ENCODE data around the gene FKRP. TPM values are rescaled to one million over a fixed set of nuclear protein-coding genes. Genes with fewer than 3 reads are reported as not detected.

FKRP gene
- polyA plus RNA-seq, 2 of the 4 experiments (the other 2 are of a cell fraction) = 14.7 to 18.8 TPM

GRCh38 chr19:46732172-46732938 lies 13.5 kb upstream of the FKRP start:
- TF ChIP-seq HOXA7 (CRISPR knock-in tag; IDR thresholded peaks at IDR 0.05) (no peak), HOXB13 (CRISPR knock-in tag; IDR thresholded peaks at IDR 0.05; ENCODE audit: low read depth) (no peak), MYC (IDR thresholded peaks at IDR 0.05; ENCODE audit: borderline replicate concordance, low read length) (no peak), RCOR1 (IDR thresholded peaks at IDR 0.05; ENCODE audit: low read depth, low read length) (no peak), PHF8 (IDR thresholded peaks at IDR 0.05; ENCODE audit: borderline replicate concordance, low read depth) (no peak)
- Histone ChIP-seq H3K9me3 (no peaks in the 10 kb centered on the region), H3K4me1 (peaks cover 43% of the 10 kb centered on the region), H3K4me2 (peak overlapping the region; percentile 27; the same call in 1 of the 3 replicates), H3K4me3 (no peak overlapping the region), H3K27ac (peak overlapping the region in 1 of 2 experiments; percentile 66; a peak in 1 of 6 replicates)
- POLR2A ChIA-PET = no interaction called here
- DNase-seq (ENCODE audit: low read depth in 1 of 2, low spot score in 1 of 2) = no peak
- no peak for ATAC-seq
- CTCF ChIA-PET = interaction anchor here (0.9 to 12.9 kb wide), 12 partner anchors 7 to 117 kb away, joined by 3 to 205 read pairs (median 75); partner anchors contain the start of genes DACT3, FKRP and PRKD2
- WGBS (ENCODE audit: missing lambda C conversion rate) = 94% methylated on average over 28 of the region's 28 CpGs
- no peak for FAIRE-seq

DNA sequence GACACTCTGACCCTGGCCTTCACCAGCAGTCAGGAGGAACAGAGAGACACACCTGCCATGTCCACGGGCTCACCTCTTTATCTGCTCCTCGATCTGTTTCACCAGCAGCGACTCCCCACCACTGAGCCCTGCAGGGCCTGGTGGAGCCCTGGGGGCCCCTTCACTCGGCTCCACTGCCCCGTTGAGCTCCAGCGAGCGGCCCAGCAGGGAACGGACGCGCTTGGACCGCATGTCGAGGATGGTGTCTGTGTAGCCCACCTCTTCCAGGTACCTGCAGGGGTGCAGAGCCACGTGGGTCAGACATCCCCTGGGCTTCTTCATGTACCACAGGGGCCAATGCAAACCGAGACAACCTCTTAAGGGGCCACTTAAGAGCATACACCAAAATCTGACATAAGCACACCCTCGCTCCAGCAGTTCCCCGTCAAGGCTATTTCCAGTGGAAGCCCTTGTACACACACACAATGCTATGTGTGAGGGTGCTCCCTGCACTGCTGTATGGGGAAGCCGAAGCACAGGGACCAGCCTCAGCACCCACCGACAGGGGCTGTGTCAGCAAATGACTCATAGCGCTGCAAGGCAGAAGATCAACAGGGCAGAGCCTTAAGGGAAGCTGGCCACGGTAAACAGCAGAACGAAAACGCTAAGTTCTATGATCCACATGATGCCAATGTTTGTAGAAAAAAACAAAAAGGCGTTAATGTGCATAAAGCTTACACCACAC lies 12.7 kb upstream of the FKRP start:
- Histone ChIP-seq H3K27ac (no peak overlapping the region; a peak in 1 of 6 replicates), H3K4me2 (no peak overlapping the region), H3K4me3 (no peak overlapping the region), H3K9me3 (no peaks in the 10 kb centered on the region), H3K4me1 (peaks cover 43% of the 10 kb centered on the region)
- TF ChIP-seq MAFK (IDR thresholded peaks at IDR 0.05; ENCODE audit: partially characterized antibody) (peak; percentile 42), FOSL2 (IDR thresholded peaks at IDR 0.05) (no peak), FOSL2 (CRISPR knock-in tag; IDR thresholded peaks at IDR 0.05) (peak; percentile 67), SREBF2 (IDR thresholded peaks at IDR 0.05) (no peak)
- ChIA-PET POLR2A (no interaction called here), CTCF (interaction anchor here (1.3 to 12.9 kb wide), 6 partner anchors 5 to 107 kb away, joined by 6 to 205 read pairs (median 64); partner anchors contain the start of genes DACT3 and FKRP)
- 0 out of 6 replicates have a peak, but pooled peaks of 1 of the 2 experiments have one; percentile 7 for ATAC-seq
- peak in 1 of 2 experiments; percentile 47 for DNase-seq (ENCODE audit: low read depth in 1 of 2, low spot score in 1 of 2)
- WGBS (ENCODE audit: missing lambda C conversion rate) = 80% methylated on average over 23 of the region's 23 CpGs
- no peak for FAIRE-seq

GRCh38 chr19:46733690-46734292 lies 12.1 kb upstream of the FKRP start:
- H3K9me3 ChIP-seq = no peaks in the 10 kb centered on the region
- no peak for FAIRE-seq
- no peak overlapping the region for H3K4me3 ChIP-seq
- H3K4me2 ChIP-seq = no peak overlapping the region
- H3K27ac ChIP-seq = no peak overlapping the region
- POLR2A ChIA-PET = no interaction called here
- peaks cover 43% of the 10 kb centered on the region for H3K4me1 ChIP-seq
- 87% methylated on average over 11 of the region's 11 CpGs for WGBS (ENCODE audit: missing lambda C conversion rate)
- CTCF ChIA-PET = interaction anchor here (0.9 to 12.9 kb wide), 8 partner anchors 5 to 107 kb away, joined by 3 to 205 read pairs (median 12); partner anchors contain the start of genes DACT3 and FKRP
- ATAC-seq = no peak
- no peak for TF ChIP-seq NR3C1 (IDR thresholded peaks at IDR 0.05)
- no peak for TF ChIP-seq EHMT2 (IDR thresholded peaks at IDR 0.05; ENCODE audit: low read depth)
- peak; percentile 0 for TF ChIP-seq MAFK (IDR thresholded peaks at IDR 0.05; ENCODE audit: partially characterized antibody)
- TF ChIP-seq GATA3 (IDR thresholded peaks at IDR 0.05; ENCODE audit: borderline replicate concordance) = no peak
- DNase-seq (ENCODE audit: low read depth in 1 of 2, low spot score in 1 of 2) = no peak

- ChIA-PET CTCF (interaction anchor here (0.8 to 12.9 kb wide), 13 partner anchors 8 to 104 kb away, joined by 3 to 205 read pairs (median 4); partner anchors contain the start of gene DACT3), POLR2A (no interaction called here)
- Histone ChIP-seq H3K4me2 (no peak overlapping the region), H3K4me3 (no peak overlapping the region), H3K9me3 (no peaks in the 10 kb centered on the region), H3K4me1 (peaks cover 24% of the 10 kb centered on the region), H3K27ac (no peak overlapping the region)
- 90% methylated on average over 22 of the region's 22 CpGs for WGBS (ENCODE audit: missing lambda C conversion rate)
- FAIRE-seq (no peak), ATAC-seq (no peak), DNase-seq (ENCODE audit: low read depth in 1 of 2, low spot score in 1 of 2) (no peak)
- TF ChIP-seq HOXB13 (CRISPR knock-in tag; IDR thresholded peaks at IDR 0.05; ENCODE audit: low read depth) = no peak
- TF ChIP-seq NPAS2 (CRISPR knock-in tag; IDR thresholded peaks at IDR 0.05; ENCODE audit: borderline replicate concordance) = no peak
- TF ChIP-seq HOXA7 (CRISPR knock-in tag; IDR thresholded peaks at IDR 0.05) = no peak
- TF ChIP-seq ZFP36 (IDR thresholded peaks at IDR 0.05; ENCODE audit: borderline replicate concordance, partially characterized antibody) = no peak
- no peak for TF ChIP-seq FOXS1 (CRISPR knock-in tag; IDR thresholded peaks at IDR 0.05)
- no peak for TF ChIP-seq GATA3 (IDR thresholded peaks at IDR 0.05; ENCODE audit: borderline replicate concordance)
- TF ChIP-seq, protein P1, sequence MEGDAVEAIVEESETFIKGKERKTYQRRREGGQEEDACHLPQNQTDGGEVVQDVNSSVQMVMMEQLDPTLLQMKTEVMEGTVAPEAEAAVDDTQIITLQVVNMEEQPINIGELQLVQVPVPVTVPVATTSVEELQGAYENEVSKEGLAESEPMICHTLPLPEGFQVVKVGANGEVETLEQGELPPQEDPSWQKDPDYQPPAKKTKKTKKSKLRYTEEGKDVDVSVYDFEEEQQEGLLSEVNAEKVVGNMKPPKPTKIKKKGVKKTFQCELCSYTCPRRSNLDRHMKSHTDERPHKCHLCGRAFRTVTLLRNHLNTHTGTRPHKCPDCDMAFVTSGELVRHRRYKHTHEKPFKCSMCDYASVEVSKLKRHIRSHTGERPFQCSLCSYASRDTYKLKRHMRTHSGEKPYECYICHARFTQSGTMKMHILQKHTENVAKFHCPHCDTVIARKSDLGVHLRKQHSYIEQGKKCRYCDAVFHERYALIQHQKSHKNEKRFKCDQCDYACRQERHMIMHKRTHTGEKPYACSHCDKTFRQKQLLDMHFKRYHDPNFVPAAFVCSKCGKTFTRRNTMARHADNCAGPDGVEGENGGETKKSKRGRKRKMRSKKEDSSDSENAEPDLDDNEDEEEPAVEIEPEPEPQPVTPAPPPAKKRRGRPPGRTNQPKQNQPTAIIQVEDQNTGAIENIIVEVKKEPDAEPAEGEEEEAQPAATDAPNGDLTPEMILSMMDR (IDR thresholded peaks at IDR 0.05) = no peak
- TF ChIP-seq CBX2 (IDR thresholded peaks at IDR 0.05; ENCODE audit: borderline replicate concordance, low read depth) = no peak
- no peak for TF ChIP-seq RFX5 (IDR thresholded peaks at IDR 0.05)
- TF ChIP-seq BHLHE40 (IDR thresholded peaks at IDR 0.05; ENCODE audit: low read depth, low read length) = no peak
- TF ChIP-seq CBX8 (IDR thresholded peaks at IDR 0.05) = no peak
- TF ChIP-seq RCOR1 (IDR thresholded peaks at IDR 0.05; ENCODE audit: low read depth, low read length) = no peak
These were observed 9.1 kb upstream of the FKRP start for GRCh38 chr19:46736531-46737297.

Measured in A549 (cell line).